GM18505 (cell line): ENCODE results near the gene ZNG1F.
"Not testable (repeated sequence)": the region's sequence is repeated elsewhere in the genome, so short reads cannot be mapped to it uniquely, and the experiment has no call there.

Source experiments
- ATAC-seq: cut with Tn5 transposase; IDR thresholded peaks from one replicate; pipeline ENCODE4 v1.9.1; 2021; ENCODE audit not compliant: unreplicated experiment

The ZNG1F gene

GRCh38 chr9:41124250-41125108 is 64.6 kb downstream of the ZNG1F start:
- ATAC-seq = not testable (repeated sequence)

DNA sequence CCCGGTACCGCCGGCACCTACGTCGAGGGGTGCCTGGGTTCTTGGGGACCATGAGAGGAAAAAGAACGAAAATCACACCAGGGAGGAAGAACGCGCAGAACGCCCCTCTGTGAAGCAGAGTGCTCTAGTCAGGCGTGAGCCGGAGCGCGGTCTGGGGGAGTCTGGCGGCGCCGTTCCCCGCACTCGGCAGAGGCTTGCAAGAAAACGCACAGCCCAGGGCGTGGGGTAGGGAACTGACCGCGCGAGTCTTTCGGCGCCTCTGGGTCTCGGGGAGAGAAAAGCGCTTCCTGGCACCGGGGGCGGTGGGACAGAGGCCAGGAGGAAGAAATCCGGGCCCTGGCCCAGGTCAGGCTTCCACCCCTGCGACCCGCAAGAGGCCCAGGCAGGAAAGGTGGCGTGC is 65.3 kb downstream of the ZNG1F start:
- not testable (repeated sequence) for ATAC-seq

- not testable (repeated sequence) for ATAC-seq
These were observed 65.7 kb downstream of the ZNG1F start for GRCh38 chr9:41123396-41123795.

- ATAC-seq = not testable (repeated sequence)
These were observed 68.4 kb downstream of the ZNG1F start for GRCh38 chr9:41120696-41121095.

DNA sequence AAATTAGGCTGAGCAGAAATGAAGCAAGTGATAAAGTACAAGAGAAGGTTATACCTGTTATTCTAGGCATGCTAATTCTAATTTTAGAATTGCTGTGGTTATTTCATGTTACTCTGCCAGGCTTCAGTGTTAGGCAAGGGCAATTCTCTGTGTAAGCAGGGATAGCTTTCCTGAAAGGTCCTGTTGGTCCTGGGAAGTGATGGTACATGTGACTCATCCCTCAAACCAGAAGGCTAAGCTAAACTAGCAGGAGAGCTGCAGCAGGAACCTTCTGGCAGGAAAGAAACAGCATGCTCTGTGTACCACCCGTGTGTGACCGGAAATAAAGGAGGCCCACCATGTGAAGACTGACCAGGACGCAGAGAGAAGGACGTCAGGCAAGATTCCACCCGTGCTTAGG is 69.4 kb downstream of the ZNG1F start:
- not testable (repeated sequence) for ATAC-seq

DNA sequence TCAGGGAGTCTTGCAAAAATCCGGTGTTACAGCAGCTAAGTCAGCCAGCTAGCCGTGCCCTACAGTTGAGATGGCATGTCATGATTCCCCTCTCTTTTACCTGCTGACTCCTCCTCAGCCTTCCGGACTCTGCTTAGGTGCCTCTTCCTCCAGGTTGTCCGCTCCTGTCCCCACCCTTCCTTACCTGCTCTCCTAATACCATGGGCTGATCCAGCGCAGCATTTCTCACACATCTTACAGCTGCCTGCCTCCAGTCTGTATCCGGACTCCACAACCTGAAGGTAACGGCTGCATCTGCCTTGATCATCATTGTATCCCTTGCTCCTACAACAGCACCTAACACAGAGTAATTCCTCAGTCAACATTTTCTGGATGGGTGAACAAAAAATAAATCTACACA is 69.8 kb downstream of the ZNG1F start:
- ATAC-seq = not testable (repeated sequence)

DNA sequence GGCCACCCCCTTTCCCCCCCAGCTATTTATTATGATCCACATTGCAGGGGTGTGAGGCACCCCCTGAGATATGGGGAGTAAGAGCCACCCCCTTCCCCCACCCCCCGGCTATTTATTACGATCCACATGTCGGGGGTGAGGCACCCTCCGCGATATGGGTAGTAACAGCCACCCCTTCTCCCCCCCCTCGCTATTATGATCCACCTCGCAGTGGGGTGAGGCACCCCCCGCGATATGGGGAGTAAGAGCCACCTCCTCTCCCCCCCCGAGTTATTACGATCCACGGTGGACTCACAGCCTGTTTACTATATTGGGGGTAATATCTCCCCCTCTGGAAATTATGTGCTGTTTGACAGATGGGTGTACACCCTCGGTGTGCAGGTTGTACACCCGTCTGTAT is 75.8 kb downstream of the ZNG1F start:
- ATAC-seq = not testable (repeated sequence)

GRCh38 chr9:41111414-41111813 is 77.7 kb downstream of the ZNG1F start:
- not testable (repeated sequence) for ATAC-seq

GRCh38 chr9:41110913-41111312 is 78.2 kb downstream of the ZNG1F start:
- not testable (repeated sequence) for ATAC-seq

DNA sequence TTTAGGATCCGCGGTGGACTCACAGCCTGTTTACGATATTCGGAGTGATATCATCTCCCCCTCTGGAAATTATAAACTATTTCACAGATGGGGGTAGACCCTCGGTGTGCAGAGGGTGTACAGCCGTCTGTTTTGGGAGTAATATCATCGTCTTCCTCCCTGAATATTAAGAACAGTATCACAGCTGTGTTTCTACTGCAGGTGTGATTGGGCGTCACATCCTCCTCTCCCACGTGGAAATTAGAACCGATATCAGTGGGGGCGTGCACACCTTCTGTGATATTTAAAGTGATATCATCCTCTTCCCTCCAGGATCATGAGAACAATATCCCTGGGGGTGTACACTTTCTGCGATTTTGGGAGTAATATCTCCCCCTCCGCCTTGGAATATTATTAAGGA is 79.9 kb downstream of the ZNG1F start:
- not testable (repeated sequence) for ATAC-seq

GRCh38 chr9:41108816-41109215 is 80.3 kb downstream of the ZNG1F start:
- not testable (repeated sequence) for ATAC-seq

GRCh38 chr9:41106472-41107116 is 82.5 kb downstream of the ZNG1F start:
- ATAC-seq = not testable (repeated sequence)

GRCh38 chr9:41105557-41106253 is 83.4 kb downstream of the ZNG1F start:
- ATAC-seq = not testable (repeated sequence)

DNA sequence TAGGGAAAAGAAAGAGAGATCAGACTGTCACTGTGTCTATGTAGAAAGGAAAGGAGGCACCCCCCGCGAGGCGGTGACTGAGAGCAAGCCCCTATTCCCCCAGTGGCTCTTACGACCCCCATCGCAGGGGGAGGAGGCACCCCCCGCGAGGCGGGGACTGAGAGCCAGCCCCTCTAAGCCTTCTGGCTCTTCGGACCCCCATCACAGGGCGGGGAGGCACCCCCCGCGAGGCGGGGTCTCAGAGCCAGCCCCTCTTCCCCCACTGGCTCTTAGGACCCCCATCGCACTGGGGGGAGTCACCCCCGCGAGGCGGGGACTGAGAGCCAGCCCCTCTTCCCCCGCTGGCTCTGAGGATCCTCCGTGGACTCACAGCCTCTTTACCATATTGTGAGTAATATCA is 84.6 kb downstream of the ZNG1F start:
- ATAC-seq = not testable (repeated sequence)

GRCh38 chr9:41100508-41100907 is 88.6 kb downstream of the ZNG1F start:
- ATAC-seq = not testable (repeated sequence)

DNA sequence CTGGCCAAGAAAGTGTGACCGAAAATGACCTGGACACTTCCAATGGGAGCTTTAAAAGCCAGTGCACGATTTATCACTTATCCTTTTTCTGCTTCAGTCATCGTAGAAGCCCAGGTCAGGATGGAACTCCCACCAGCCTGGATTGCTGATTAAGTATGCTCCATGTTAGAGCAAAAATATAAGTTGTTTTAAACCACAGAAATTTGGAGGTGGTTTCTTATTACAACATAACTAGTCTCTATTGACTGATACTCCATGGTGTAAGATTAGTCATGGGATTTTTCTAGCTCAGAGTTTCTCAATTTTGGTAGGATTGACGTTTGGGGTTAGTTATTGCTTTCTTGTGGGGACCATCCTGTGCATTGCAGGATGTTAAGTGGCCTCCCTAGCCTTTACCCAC is 90.4 kb downstream of the ZNG1F start:
- ATAC-seq = not testable (repeated sequence)

DNA sequence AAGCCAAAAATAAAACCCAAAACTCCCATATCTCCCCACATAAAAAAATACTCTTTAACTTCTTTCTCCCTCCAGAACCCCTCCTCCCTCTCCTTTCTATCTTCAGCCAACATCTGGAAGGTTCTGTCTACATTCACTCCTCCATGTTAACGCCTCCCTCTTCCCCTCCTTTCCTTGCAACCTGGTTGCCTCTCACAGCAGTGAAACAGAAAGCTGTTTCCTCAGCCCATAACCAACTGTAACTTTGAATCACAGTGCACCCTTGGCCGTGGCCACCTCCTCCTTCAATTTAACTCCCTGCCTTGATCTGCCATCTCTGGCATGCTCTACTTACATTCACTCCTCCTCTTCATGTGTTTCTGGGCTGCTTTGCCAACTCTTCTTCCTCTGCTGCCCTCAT is 94.1 kb downstream of the ZNG1F start:
- not testable (repeated sequence) for ATAC-seq

DNA sequence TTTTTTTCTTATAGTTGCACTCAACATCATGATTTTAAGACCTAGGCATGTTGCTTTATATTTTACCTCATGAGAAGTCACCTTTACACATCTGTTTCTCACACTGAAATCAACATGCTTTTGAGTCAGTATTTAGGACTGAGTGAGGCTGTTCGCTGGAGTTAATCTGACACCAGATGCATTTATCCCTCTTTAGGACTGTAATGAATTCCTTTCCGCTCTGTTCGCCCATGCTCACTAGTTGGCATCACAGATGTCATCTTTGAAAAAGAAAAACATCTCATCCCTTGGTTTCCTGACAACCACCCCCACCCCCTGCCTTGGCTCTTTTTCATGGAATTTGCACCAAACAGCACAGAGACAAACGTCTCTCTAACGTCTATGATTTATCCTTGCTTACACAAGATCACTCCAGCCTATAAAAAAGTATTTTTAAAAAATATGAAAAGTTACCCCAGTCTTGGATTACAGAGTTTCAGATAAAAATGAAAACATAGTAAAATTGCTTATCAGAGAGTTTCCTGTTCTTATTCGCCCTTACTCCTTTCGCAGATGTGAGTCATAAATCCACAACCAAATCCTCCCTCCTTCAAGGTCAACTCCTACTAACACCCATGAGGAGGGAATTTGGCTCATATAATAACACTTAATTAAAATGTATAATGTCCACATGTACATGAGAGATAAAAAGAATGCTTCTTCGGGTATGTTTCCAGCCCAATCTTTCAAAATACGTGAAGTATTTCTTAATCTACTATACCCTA is 94.9 kb downstream of the ZNG1F start:
- ATAC-seq = not testable (repeated sequence)

GRCh38 chr9:41090922-41091321 is 98.2 kb downstream of the ZNG1F start:
- ATAC-seq = not testable (repeated sequence)

DNA sequence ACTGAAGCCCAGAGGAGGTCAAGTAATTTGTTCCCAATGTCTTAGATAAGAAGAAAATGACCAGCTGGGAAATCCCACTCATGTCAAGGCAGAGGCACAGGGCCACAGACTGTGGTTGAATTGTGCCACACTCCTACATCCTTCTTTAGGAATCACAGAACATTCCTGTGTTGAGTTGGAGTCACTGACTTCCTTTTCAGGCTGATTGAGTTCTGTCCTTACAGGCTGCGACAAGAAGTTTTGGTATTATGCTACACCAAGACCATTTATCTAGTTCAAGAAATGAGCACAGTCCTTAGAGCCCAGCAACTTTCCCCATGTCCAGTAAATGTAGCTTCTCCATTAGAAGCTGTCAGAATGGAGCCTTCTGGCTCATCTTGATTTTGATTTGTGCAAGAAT is 98.7 kb downstream of the ZNG1F start:
- not testable (repeated sequence) for ATAC-seq
